Neural cell (in vitro differentiated cells): Measurements from ENCODE around the gene SLC25A18. TPM values are rescaled to one million over a fixed set of nuclear protein-coding genes. Genes with fewer than 3 reads are reported as not detected.
"Not testable (repeated sequence)": the region's sequence is repeated elsewhere in the genome, so short reads cannot be mapped to it uniquely, and the experiment has no call there.

Experiments used
- H2AFZ ChIP-seq: fragments of 200-600, 300-800 bp; sonication (generic), shearing (Covaris generic); 2 replicates; pipeline ENCODE4 v1.6.0; 2014; ENCODE audit warnings: low read depth, mild to moderate bottlenecking, antibody characterized with exemption, low read length, moderate library complexity
- H3F3A ChIP-seq: fragments of 200-600 bp; shearing (Covaris generic); 2 replicates; pipeline ENCODE4 v1.6.1; 2016; ENCODE audit warnings: mild to moderate bottlenecking, moderate library complexity, mixed read lengths, antibody characterized with exemption, low read length; ENCODE audit not compliant: insufficient read depth, poor library complexity, severe bottlenecking
- H3K27ac ChIP-seq: fragments of 200-600, 300-800 bp; sonication (generic), shearing (Covaris generic); 2 replicates; pipeline ENCODE4 v1.5.1; 2014; ENCODE audit warnings: mild to moderate bottlenecking, low read length, moderate library complexity
- H3K27me3 ChIP-seq: fragments of 300-800, 200-600 bp; sonication (generic), shearing (Covaris generic); 2 replicates; pipeline ENCODE4 v1.6.0; 2014; ENCODE audit warnings: mild to moderate bottlenecking, low read depth, low read length, moderate library complexity; ENCODE audit not compliant: insufficient read depth
- H3K36me3 ChIP-seq: fragments of 300-800, 200-600 bp; sonication (generic), shearing (Covaris generic); 2 replicates; pipeline ENCODE4 v1.5.1; 2014; ENCODE audit warnings: mild to moderate bottlenecking, antibody characterized with exemption, low read length, moderate library complexity; ENCODE audit not compliant: insufficient read depth
- H3K4me2 ChIP-seq: fragments of 300-800, 200-600 bp; sonication (generic), shearing (Covaris generic); 2 replicates; pipeline ENCODE4 v1.6.0; 2014; ENCODE audit warnings: mild to moderate bottlenecking, low read length
- H3K4me3 ChIP-seq: fragments of 300-800, 200-600 bp; sonication (generic), shearing (Covaris generic); 2 replicates; pipeline ENCODE4 v1.5.1; 2014; ENCODE audit warnings: mild to moderate bottlenecking, low read length, moderate library complexity
- H3K79me2 ChIP-seq: fragments of 200-600 bp; shearing (Covaris generic); replicated peaks from 2 replicates; pipeline ENCODE4 v1.6.0; 2014; ENCODE audit warnings: mild to moderate bottlenecking, low read length, moderate library complexity; ENCODE audit not compliant: insufficient read depth
- H3K9ac ChIP-seq: fragments of 300-800, 200-600 bp; sonication (generic), shearing (Covaris generic); 2 replicates; pipeline ENCODE4 v1.6.1; 2016; ENCODE audit warnings: mild to moderate bottlenecking, low read length, mixed read lengths
- H3K9me2 ChIP-seq: fragments of 200-600 bp; shearing (Covaris generic); 2 replicates; pipeline ENCODE4 v1.6.1; 2016; ENCODE audit warnings: mild to moderate bottlenecking, low read length, mixed read lengths; ENCODE audit not compliant: insufficient read depth
- H3K9me3 ChIP-seq: fragments of 200-600, 300-800 bp; sonication (generic), shearing (Covaris generic); 2 replicates; pipeline ENCODE4 v1.6.1; 2016; ENCODE audit warnings: mild to moderate bottlenecking, mixed run types, low read length, moderate library complexity, mixed read lengths
- H4K20me1 ChIP-seq: fragments of 200-600 bp; shearing (Covaris generic); 2 replicates; pipeline ENCODE4 v1.6.1; 2016; ENCODE audit warnings: mild to moderate bottlenecking, mixed run types; ENCODE audit not compliant: insufficient read depth
- EP300 ChIP-seq: fragments of 450-650 bp; conservative IDR thresholded peaks from 2 replicates; pipeline ENCODE4 v1.6.1; 2014; ENCODE audit warnings: antibody characterized with exemption, mild to moderate bottlenecking, moderate library complexity; ENCODE audit not compliant: poor library complexity, severe bottlenecking
- EZH2 ChIP-seq: fragments of 200-600, 300-800 bp; shearing (Covaris generic), sonication (generic); IDR thresholded peaks from 2 replicates; pipeline ENCODE4 v1.6.1; 2014; ENCODE audit warnings: antibody characterized with exemption, low read length, borderline replicate concordance, mild to moderate bottlenecking; ENCODE audit not compliant: insufficient read depth, poor library complexity, severe bottlenecking
- MXI1 ChIP-seq: fragments of 450-650 bp; conservative IDR thresholded peaks from 2 replicates; pipeline ENCODE4 v1.6.1; 2014; ENCODE audit warnings: antibody characterized with exemption, mild to moderate bottlenecking; ENCODE audit not compliant: poor library complexity, severe bottlenecking
- POLR2AphosphoS5 ChIP-seq: IDR thresholded peaks from 2 replicates; pipeline ENCODE4 v1.6.1; 2012
- RAD21 ChIP-seq: fragments of 450-650 bp; conservative IDR thresholded peaks from 2 replicates; pipeline ENCODE4 v1.6.1; 2014; ENCODE audit warnings: antibody characterized with exemption, mild to moderate bottlenecking, moderate library complexity
- SMC3 ChIP-seq: fragments of 450-650 bp; conservative IDR thresholded peaks from 2 replicates; pipeline ENCODE4 v1.6.1; 2014; ENCODE audit warnings: antibody characterized with exemption, mild to moderate bottlenecking, moderate library complexity; ENCODE audit not compliant: poor library complexity
- TAF1 ChIP-seq: IDR thresholded peaks from 2 replicates; pipeline ENCODE4 v1.6.1; 2012; ENCODE audit warnings: low read depth
- polyA plus RNA-seq: library from polyadenylated mRNA; depleted of rRNA; stranded (reverse); fragments of >200 nt; gene quantifications from 2 replicates; pipeline ENCODE4 v1.2.3, GENCODE V29; 2014
- TF ChIP-seq, protein P1 (sequence below): fragments of 450-650 bp; IDR thresholded peaks from 2 replicates; pipeline ENCODE4 v1.5.1; 2014; ENCODE audit warnings: antibody characterized with exemption, mild to moderate bottlenecking, moderate library complexity; ENCODE audit not compliant: poor library complexity, severe bottlenecking
- TF ChIP-seq, protein P2 (sequence below): IDR thresholded peaks from 2 replicates; pipeline ENCODE4 v1.6.1; 2012; ENCODE audit warnings: borderline replicate concordance

SLC25A18 gene
- polyA plus RNA-seq, 1 donor from 2014 or later: 0.28 TPM

DNA sequence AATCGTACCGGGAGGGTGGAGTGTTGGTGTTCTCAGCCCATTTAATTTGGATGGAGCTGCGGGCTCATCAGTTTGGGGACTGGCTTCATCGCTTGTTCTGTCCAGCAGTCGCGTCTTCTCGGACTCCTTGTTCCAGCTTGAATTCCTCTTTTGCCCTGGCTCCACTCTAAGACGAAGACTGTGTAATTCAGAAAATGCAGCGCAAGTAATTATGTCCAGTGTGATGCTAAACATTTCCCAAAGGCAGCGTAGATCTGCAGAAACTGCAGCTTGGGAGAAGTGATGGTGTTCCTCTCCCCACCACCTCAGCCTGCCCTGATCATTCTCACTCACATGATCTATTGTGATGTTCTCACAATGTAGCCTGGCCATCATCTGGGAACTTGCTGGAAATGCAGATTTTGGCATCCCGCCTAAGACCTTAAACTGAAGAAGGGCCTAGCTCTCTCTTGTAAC, 666 bp downstream of the SLC25A18 start:
- Histone ChIP-seq H3K4me3 (no peak overlapping the region), H3K9me2 (no peaks in the 10 kb centered on the region), H3K79me2 (no peaks in the 10 kb centered on the region), H2AFZ (no peak overlapping the region), H3K9me3 (no peaks in the 10 kb centered on the region), H3K9ac (no peak overlapping the region), H3F3A (no peaks in the 10 kb centered on the region), H3K4me2 (no peak overlapping the region), H4K20me1 (no peaks in the 10 kb centered on the region), H3K27me3 (no peaks in the 10 kb centered on the region), H3K27ac (no peak overlapping the region), H3K36me3 (no peaks in the 10 kb centered on the region)
- TF ChIP-seq MXI1: no peak
- TF ChIP-seq RAD21: no peak
- no peak for TF ChIP-seq TAF1
- no peak for TF ChIP-seq EP300
- TF ChIP-seq, protein P1, sequence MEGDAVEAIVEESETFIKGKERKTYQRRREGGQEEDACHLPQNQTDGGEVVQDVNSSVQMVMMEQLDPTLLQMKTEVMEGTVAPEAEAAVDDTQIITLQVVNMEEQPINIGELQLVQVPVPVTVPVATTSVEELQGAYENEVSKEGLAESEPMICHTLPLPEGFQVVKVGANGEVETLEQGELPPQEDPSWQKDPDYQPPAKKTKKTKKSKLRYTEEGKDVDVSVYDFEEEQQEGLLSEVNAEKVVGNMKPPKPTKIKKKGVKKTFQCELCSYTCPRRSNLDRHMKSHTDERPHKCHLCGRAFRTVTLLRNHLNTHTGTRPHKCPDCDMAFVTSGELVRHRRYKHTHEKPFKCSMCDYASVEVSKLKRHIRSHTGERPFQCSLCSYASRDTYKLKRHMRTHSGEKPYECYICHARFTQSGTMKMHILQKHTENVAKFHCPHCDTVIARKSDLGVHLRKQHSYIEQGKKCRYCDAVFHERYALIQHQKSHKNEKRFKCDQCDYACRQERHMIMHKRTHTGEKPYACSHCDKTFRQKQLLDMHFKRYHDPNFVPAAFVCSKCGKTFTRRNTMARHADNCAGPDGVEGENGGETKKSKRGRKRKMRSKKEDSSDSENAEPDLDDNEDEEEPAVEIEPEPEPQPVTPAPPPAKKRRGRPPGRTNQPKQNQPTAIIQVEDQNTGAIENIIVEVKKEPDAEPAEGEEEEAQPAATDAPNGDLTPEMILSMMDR: no peak
- TF ChIP-seq, protein P2, sequence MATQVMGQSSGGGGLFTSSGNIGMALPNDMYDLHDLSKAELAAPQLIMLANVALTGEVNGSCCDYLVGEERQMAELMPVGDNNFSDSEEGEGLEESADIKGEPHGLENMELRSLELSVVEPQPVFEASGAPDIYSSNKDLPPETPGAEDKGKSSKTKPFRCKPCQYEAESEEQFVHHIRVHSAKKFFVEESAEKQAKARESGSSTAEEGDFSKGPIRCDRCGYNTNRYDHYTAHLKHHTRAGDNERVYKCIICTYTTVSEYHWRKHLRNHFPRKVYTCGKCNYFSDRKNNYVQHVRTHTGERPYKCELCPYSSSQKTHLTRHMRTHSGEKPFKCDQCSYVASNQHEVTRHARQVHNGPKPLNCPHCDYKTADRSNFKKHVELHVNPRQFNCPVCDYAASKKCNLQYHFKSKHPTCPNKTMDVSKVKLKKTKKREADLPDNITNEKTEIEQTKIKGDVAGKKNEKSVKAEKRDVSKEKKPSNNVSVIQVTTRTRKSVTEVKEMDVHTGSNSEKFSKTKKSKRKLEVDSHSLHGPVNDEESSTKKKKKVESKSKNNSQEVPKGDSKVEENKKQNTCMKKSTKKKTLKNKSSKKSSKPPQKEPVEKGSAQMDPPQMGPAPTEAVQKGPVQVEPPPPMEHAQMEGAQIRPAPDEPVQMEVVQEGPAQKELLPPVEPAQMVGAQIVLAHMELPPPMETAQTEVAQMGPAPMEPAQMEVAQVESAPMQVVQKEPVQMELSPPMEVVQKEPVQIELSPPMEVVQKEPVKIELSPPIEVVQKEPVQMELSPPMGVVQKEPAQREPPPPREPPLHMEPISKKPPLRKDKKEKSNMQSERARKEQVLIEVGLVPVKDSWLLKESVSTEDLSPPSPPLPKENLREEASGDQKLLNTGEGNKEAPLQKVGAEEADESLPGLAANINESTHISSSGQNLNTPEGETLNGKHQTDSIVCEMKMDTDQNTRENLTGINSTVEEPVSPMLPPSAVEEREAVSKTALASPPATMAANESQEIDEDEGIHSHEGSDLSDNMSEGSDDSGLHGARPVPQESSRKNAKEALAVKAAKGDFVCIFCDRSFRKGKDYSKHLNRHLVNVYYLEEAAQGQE: no peak
- no peak for TF ChIP-seq SMC3
- TF ChIP-seq EZH2: no peak
- TF ChIP-seq POLR2AphosphoS5: no peak

DNA sequence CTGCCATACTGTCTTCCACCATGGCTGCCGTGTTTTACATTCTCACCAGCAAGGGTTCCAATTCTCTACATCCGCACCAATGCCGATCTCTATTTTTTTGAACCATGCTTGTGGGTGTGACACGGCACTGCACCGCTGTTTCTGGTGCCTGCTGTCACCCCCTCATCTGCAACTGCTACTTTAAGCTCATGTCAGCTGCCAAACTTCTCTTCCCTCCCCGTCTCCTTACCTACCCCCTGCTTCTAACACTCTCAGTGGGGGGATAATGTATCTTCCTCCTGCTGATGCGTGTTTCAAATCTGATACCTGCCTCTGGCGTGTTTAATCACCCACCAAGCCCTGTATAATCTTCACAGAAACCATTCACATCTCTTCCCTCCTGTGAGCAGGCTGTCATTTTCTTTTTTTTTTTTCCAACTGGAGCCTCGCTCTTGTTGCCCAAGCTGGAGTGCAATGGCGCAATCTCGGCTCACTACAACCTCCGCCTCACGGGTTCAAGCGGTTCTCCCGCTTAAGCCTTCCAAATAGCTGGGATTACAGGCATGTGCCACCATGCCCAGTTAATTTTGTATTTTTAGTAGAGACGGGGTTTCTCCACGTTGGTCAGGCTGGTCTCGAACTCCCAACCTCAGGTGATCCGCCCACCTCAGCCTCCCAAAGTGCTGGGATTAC, 2.9 kb downstream of the SLC25A18 start:
- H3K27ac ChIP-seq, H3K79me2 ChIP-seq, H2AFZ ChIP-seq, H4K20me1 ChIP-seq, H3K9me2 ChIP-seq, H3K27me3 ChIP-seq, H3K4me2 ChIP-seq, H3F3A ChIP-seq, H3K9ac ChIP-seq, H3K36me3 ChIP-seq, H3K4me3 ChIP-seq, H3K9me3 ChIP-seq: not testable (repeated sequence)
